ENCODE measurements around the gene CCNY. TPM values are rescaled to one million over a fixed set of nuclear protein-coding genes. Genes with fewer than 3 reads are reported as not detected.

Gene CCNY
- total RNA-seq, 2 donors from 2014 or later: 31.6 to 54.0 TPM

DNA sequence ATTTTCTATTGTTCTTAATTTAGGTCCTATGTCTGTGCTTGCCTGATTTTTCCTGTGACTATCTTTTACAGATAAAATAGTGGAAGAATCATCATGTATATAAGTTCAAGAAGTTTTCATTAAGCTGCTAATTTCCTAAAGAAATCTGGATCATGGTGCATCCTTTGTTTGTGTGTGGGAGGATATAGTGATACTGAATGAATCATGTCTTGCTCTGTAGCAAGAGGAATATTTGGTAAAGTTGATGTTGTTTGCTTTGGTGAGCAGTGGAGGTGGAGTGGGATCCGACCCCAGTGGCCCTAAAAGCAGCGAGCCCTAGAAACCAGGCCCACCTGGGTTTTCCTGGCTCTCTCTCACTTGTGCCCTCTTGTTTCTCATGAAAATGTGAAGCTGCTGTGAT is 83.7 kb downstream of the CCNY start:
- WGBS: 78% methylated on average over 2 of the region's 2 CpGs
- H3K9me3 ChIP-seq: no peaks in the 10 kb centered on the region
- H3K27me3 ChIP-seq (replicated peaks; ENCODE audit: insufficient read depth): no peaks in the 10 kb centered on the region
- H3K4me3 ChIP-seq: no peak overlapping the region
- no peaks in the 10 kb centered on the region for H3K36me3 ChIP-seq
- intact Hi-C loops (cut with DNase I): no loop called here
- TF ChIP-seq POLR2AphosphoS5 (IDR thresholded peaks at IDR 0.05) (no peak), POLR2A (IDR thresholded peaks at IDR 0.05) (no peak)
- TF ChIP-seq, protein P1, sequence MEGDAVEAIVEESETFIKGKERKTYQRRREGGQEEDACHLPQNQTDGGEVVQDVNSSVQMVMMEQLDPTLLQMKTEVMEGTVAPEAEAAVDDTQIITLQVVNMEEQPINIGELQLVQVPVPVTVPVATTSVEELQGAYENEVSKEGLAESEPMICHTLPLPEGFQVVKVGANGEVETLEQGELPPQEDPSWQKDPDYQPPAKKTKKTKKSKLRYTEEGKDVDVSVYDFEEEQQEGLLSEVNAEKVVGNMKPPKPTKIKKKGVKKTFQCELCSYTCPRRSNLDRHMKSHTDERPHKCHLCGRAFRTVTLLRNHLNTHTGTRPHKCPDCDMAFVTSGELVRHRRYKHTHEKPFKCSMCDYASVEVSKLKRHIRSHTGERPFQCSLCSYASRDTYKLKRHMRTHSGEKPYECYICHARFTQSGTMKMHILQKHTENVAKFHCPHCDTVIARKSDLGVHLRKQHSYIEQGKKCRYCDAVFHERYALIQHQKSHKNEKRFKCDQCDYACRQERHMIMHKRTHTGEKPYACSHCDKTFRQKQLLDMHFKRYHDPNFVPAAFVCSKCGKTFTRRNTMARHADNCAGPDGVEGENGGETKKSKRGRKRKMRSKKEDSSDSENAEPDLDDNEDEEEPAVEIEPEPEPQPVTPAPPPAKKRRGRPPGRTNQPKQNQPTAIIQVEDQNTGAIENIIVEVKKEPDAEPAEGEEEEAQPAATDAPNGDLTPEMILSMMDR (IDR thresholded peaks at IDR 0.05): no peak
- peaks cover 7% of the 10 kb centered on the region for H3K4me1 ChIP-seq (replicated peaks)
- no peak overlapping the region for H3K27ac ChIP-seq
- DNase-seq (ENCODE audit: low spot score): no peak

DNA sequence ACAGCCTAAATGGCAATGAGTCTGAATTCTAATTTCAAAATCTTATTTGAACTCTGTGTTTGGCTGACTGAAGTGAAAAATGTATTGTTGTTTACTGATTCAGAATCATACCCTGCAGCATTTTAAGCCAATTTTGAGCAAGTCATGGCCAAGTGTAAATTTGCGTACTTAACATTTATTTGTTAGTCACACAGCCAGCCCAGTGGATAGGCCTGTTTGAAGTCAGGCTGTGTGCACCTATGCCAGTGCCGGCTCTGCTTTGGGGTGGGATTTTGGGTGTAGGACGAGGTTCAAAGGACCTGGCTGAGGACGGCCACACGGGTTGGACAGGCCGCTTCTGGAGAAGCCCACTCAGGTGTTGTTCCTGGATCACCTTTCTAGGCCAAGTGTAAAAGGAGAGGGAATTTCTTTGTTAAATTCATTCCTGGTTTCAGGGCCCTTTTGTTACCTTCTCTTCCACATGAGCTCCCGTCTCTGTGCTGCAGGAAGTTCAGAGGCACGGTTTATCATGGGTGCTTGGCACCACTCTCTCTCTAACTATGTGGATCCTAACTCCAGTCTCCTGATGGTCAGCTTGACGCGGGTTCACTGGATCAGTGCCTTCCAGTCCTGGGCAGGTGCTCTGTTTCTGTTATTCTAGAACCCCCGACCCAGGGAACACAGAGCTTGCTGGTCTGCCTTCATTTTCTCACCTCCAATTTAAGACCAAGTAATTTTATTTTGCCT is 84.7 kb downstream of the CCNY start:
- H3K9me3 ChIP-seq: no peaks in the 10 kb centered on the region
- intact Hi-C loops (cut with DNase I): no loop called here
- H3K27me3 ChIP-seq (replicated peaks; ENCODE audit: insufficient read depth): no peaks in the 10 kb centered on the region
- no peak overlapping the region for H3K4me3 ChIP-seq
- peaks cover 8% of the 10 kb centered on the region for H3K4me1 ChIP-seq (replicated peaks)
- H3K27ac ChIP-seq: peak overlapping the region; percentile 52 to 60
- WGBS: 83% methylated on average over 11 of the region's 11 CpGs
- DNase-seq (ENCODE audit: low spot score): no peak
- H3K36me3 ChIP-seq: no peaks in the 10 kb centered on the region
- TF ChIP-seq, protein P1 (IDR thresholded peaks at IDR 0.05): no peak
- no peak for TF ChIP-seq POLR2AphosphoS5 (IDR thresholded peaks at IDR 0.05)
- no peak for TF ChIP-seq POLR2A (IDR thresholded peaks at IDR 0.05)

DNA sequence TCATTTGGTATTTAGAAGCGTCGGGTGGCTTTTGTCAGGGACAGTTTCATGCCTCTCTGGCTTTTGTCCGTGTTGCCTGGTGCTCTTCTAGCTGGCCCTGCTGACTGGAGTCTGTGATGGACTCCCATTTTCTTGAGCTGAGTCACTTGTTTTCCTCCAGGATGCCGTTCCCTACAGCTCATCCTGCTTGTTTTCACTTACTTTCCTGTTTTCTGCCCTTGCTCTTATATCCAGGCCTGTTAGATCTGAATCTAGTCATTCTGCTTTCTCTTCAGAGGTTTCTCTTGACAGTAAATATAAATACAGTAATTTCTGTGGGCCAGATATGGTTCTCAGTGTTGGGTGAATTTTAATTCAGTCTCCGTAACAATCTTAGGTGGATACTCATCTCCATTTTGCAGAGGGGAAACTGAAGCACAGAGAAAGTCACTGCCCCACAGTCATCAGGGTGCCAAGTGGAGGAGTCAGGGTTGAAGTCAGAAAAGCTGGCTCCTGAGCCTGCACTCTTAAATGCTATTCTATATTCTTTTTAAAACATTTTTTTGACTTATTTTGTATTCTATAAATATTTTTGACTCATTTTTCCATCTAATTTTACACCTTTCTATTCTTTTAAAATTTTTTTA is 85.4 kb downstream of the CCNY start:
- peak overlapping the region; percentile 52 to 60 for H3K27ac ChIP-seq
- 56% methylated on average over 5 of the region's 5 CpGs for WGBS
- no peaks in the 10 kb centered on the region for H3K27me3 ChIP-seq (replicated peaks; ENCODE audit: insufficient read depth)
- TF ChIP-seq POLR2AphosphoS5 (IDR thresholded peaks at IDR 0.05) (peak; percentile 37), POLR2A (IDR thresholded peaks at IDR 0.05) (no peak)
- no peaks in the 10 kb centered on the region for H3K36me3 ChIP-seq
- H3K4me3 ChIP-seq: no peak overlapping the region
- intact Hi-C loops (cut with DNase I): no loop called here
- peaks cover 8% of the 10 kb centered on the region for H3K4me1 ChIP-seq (replicated peaks)
- no peaks in the 10 kb centered on the region for H3K9me3 ChIP-seq
- no peak for DNase-seq (ENCODE audit: low spot score)

DNA sequence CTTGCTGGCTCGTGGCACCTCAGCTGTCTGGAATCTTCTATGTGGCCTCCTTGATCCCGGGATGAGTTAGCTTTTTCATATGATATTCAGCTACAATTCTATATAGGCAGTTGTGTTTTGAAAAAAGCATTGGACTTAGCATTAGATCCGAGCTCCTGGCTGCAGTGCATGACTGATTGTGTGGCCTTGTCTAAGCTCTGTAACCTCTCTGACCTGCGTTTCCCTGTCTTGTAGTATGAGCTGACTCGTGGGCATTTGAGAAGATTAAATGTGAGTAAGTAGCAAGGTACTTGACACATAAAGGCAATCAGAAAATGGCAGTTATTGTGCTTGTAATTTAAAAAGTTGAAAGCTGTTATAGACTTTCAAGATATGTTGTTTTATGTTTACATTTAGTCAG is 85.9 kb downstream of the CCNY start:
- H3K4me3 ChIP-seq: no peak overlapping the region
- peaks cover 8% of the 10 kb centered on the region for H3K4me1 ChIP-seq (replicated peaks)
- H3K27me3 ChIP-seq (replicated peaks; ENCODE audit: insufficient read depth): no peaks in the 10 kb centered on the region
- H3K9me3 ChIP-seq: no peaks in the 10 kb centered on the region
- intact Hi-C loops (cut with DNase I): no loop called here
- H3K36me3 ChIP-seq: no peaks in the 10 kb centered on the region
- H3K27ac ChIP-seq: peak overlapping the region; percentile 52 to 60
- TF ChIP-seq POLR2AphosphoS5 (IDR thresholded peaks at IDR 0.05) (no peak), POLR2A (IDR thresholded peaks at IDR 0.05) (no peak)
- TF ChIP-seq, protein P1 (IDR thresholded peaks at IDR 0.05): no peak
- 79% methylated on average over 5 of the region's 5 CpGs for WGBS
- DNase-seq (ENCODE audit: low spot score): no peak

DNA sequence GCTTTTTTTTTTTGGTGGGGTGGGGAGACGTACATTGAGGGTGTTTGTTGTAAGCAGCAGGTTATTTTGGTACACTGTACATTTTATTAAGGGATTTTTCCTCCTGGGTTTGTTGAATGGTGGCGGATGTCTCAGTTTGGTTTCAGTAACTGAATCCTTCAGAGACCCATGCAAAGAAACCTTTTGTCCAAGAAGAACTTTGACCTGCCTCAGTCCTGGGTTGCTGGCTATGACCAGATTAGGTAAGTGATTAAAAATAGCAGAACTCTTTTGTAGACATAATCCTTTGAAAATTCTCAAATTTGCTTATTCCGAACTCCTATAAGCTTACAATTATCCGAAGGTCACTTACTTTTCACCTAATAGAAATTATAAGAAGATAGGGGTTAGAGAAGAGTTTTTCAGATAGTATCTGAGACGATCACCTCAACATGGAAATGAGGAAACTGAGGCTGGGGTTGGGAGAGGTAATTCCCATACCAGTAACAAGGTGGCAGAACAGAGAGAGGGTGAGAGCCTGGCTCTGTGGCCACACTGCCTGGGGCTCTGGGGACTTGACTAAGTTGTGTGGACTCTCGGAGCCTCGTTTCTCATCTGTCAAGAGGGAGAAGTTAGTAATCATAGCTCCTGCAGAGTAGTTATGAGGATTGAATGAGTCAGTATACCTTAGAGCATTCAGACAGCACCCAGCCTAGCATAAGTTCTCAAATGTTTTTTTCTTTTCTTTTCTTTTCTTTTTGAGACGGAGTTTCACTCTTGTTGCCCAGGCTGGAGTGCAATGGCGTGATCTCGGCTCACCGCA is 87.4 kb downstream of the CCNY start:
- Histone ChIP-seq H3K27ac (peak overlapping the region in 1 of 2 donors; percentile 41), H3K27me3 (replicated peaks; ENCODE audit: insufficient read depth) (no peaks in the 10 kb centered on the region), H3K9me3 (no peaks in the 10 kb centered on the region), H3K36me3 (no peaks in the 10 kb centered on the region), H3K4me3 (no peak overlapping the region), H3K4me1 (replicated peaks) (peaks cover 8% of the 10 kb centered on the region)
- DNase-seq (ENCODE audit: low spot score): no peak
- TF ChIP-seq POLR2A (IDR thresholded peaks at IDR 0.05): no peak
- TF ChIP-seq, protein P1 (IDR thresholded peaks at IDR 0.05): no peak
- no peak for TF ChIP-seq POLR2AphosphoS5 (IDR thresholded peaks at IDR 0.05)
- WGBS: 92% methylated on average over 11 of the region's 11 CpGs
- intact Hi-C loops (cut with DNase I): no loop called here

Measured in prostate gland (tissue), 2 donors.